Hepatocyte (in vitro differentiated cells): ENCODE results near the gene DNM3.

ENCODE experiments used
- CTCF ChIP-seq: fragments of 200-600 bp; sonication (generic); IDR thresholded peaks from 2 replicates; pipeline ENCODE4 v1.5.1; 2016; ENCODE audit warnings: antibody characterized with exemption, mild to moderate bottlenecking; ENCODE audit not compliant: poor library complexity
- EZH2 ChIP-seq: fragments of 200-600 bp; sonication (generic); IDR thresholded peaks from 2 replicates; pipeline ENCODE4 v1.6.1; 2016; ENCODE audit warnings: antibody characterized with exemption, mild to moderate bottlenecking, borderline replicate concordance
- EZH2phosphoT487 ChIP-seq: fragments of 200-600 bp; sonication (generic); IDR thresholded peaks from one replicate; pipeline ENCODE4 v1.6.1; 2018; ENCODE audit warnings: antibody characterized with exemption, mild to moderate bottlenecking, low read depth, moderate library complexity; ENCODE audit not compliant: unreplicated experiment, severe bottlenecking

- TF ChIP-seq CTCF: no peak
- TF ChIP-seq EZH2phosphoT487: no peak
- TF ChIP-seq EZH2: no peak
These were observed 281.1 kb downstream of the DNM3 start for GRCh38 chr1:172122381-172122780.
